NCI-H345 treated with DMSO at 0.1 percent for 48 hours (cell line): ENCODE measurements around the gene ZNF154.

ENCODE experiments used
- DNase-seq: peaks from one replicate; lab custom pipeline; 2025; ENCODE audit not compliant: unreplicated experiment; lab: John Stamatoyannopoulos, UW

ZNF154 gene

DNA sequence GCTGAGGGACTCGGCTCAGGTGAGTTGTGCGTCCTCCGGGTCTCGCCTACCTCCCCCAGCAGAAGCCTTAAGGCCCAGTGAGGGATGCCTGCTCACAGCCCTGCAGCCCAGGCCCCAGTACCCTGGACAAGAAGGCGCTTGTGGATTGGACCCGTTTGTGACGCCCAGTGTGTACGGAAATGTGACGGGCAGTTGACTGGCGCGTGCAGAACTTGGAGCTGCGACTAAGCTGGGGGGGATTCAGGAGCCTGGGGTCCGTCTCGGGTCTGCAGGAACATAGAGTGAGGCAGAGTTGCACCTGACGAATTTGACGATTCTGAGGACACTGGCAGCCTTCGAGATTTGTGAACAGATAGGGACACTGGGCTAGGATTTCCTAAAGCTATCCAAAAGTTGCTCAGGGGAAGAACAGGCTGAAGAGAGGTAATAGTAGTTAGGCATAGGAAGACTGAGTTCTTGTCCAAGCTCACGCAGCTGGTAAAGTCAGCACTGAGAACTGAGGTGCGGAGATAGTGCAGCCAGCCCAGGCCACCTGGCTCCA lies 26.7 kb downstream of the ZNF154 start:
- no peak for DNase-seq

DNA sequence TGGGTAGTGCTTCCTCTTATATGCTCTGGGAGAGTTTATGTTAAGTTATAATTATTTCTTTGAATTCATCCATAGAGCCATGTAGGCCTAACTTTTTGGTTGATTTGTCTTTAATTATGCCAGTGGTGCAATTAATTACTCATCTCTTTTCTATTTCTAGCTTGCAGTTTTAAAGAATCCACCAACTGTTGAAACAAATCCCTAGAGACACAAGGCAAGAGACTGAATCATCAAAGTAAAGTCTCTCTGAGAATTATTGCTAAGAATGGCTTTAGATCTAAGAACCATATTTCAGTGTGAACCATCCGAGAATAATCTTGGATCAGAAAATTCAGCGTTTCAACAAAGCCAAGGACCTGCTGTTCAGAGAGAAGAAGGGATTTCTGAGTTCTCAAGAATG lies 33.1 kb downstream of the ZNF154 start:
- no peak for DNase-seq

DNA sequence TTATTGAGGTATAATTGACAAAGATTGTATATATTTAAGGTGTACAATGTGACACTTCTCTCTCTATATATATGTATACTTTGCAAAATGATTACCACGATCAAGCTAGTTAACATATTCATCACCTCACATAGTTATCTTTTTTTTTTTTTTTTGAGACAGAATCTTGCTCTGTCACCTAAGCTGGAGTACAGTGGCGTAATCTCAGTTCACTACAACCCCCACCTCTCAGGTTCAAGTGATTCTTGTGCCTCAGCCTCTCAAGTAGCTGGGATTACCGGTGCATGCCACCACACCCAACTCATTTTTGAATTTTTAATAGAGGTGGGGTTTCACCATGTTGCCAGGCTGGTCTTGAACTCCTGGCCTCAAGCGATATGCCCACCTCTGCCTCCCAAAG lies 36.5 kb downstream of the ZNF154 start:
- DNase-seq: no peak

DNA sequence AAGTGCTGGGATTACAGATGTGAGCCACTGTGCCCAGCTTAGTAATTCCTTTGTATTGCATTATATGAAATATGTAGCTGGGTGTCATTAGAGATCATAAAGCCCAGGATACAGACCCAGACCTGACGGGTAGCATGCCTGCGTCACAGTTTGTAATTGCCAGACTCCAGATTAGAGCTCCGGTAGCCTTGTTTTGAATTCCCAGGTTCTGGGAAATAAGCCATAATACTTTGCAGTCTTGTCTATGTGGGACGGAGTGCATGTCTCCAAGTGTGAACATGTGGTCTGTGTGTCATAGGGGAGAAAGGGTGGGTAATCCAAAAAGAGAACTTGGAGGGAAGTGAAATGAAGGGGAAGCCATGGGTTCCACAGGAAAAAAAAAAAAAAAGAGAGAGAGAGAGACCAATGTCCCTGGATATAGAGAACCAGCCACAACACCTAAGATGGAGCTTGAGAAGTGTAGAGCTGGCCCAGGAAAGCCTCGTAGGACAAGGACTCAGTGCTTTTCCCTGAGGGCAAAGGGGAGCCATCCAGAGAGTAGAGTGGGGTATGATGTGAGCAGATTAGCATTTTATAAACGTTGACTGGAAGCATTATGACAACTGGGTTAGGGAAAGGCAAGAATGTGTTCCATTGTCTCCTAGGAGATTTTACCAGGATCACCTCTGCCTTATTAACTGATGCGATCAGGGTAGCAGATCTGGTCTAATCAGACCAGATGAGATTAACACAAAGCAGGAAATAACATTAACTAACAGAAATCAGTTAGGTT lies 37.7 kb downstream of the ZNF154 start:
- DNase-seq: no peak

DNA sequence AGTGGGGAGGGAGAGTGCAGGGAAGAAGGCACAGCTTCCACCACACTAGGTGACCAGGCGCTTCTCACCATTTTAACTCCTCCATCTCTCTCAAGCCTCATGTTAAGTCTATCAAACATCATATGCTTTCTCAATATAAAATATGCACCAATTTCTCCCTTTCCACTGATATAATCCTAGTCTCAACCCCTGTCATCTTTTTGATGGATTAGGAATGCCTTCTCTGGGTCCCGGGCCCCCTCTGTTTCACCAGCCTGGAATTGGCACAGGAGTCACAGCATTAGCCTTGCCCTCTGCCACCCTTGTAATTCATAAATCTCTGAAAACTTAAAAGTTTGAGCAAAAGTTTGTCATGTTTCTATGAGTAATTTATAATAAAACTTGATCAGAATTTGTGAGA lies 40.4 kb downstream of the ZNF154 start, which contains the start of gene ZSCAN4:
Gene ZSCAN4 (plus strand): TSS at position 301 of the 400 bp plus-strand sequence. CDS start 7,211 bp downstream, outside the sequence.
- no peak for DNase-seq

DNA sequence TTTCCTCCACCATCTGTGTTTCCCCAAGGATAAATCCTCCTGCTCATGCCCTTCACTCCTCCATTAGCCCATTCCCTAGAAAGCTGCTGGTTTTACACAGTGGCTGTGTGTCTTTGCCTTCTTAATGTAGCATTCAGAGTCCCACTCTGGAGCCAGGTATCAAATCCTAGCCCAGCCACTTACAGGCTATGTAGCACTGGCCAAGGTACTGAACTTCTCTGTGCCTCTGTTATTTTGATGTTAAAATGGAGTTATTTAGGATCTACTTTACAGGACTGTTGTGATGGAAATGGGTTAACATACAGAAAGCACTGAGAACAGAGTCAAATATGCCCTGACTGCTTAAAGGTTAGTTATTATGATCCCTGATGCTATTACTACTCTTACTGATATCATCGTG lies 41.8 kb downstream of the ZNF154 start:
- no peak for DNase-seq

DNA sequence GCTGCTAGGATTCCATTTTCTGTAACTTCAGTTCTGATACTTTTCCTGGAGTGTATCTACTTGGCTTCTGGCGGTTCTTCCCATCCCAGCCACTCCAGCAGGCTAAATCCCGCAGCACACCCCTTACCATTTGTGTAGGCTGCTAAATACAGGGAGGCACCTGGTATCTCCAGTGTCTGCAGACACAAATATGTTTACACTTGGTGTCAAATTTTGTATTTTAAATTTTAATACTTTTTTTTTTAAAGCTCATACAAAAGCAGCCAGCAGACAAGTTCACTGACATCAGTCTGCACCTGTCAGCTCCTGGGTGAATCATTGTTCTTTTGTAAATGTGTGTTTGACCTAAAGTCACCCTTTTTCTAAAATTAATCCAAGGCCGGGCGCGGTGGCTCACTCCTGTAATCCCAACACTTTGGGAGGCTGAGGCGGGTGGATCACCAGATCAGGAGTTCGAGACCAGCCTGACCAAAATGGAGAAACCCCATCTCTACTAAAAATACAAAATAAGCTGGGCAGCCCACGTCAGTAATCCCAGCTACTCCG lies 43.7 kb downstream of the ZNF154 start:
- no peak for DNase-seq

DNA sequence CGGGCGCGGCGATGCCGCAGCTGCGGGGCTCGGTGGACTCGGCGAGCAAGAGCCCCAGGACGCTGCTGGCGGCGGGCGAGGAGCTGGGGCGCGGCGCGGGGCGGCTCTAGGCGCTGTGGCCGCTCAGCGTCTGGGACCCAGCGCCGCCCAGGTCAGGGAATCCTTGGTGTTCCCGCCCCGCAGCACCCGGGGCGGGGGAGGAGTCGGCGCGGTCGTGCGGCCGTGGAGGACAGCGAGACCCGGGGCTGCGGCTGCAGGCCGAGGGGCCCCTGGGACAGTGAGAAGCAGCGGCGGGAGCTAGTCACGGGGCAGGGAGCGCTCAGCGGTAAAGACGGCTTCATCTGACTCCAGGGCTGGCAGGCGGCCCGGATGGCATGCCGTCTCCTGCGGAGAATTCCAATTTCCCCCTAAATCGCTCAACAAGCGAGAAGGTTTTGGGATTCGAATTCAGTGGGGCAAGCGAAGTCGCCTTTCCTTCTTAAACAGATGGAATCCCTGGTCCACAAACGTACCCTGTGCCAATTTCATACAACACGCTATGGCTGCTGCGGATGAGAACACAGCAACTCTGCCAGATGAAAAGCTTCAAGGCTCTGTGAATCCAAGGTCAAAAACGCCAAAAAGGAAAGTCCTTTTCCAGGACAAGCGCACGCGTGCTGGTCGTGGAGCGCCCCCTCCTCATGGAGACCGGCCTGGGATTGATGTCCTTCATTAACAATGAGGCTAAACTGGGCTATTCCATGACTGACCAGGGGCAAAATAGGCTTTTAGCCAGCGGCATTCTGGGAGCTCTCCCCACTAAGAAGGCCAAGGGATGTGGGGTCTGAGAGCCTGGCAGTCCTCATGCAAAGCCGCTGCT lies 44.5 kb downstream of the ZNF154 start:
- DNase-seq: no peak

DNA sequence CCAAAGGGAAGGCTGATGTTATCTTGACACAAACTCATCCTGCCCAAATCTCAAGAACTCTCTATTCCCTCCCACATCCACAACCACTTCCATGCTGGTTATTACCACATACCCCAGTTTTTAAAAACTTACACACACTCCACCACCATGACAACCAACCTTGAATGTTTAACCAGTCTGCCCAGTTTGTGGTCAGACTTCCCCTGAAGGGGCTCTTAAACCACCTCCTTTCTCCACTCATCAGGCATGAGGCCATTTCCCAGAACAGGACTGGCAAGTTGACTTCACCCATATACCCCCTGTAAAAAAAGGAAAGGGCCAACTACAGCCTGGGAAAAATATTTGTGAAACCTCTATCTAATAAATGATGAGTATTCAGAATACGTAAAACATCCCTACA lies 52.7 kb downstream of the ZNF154 start:
- DNase-seq: no peak

DNA sequence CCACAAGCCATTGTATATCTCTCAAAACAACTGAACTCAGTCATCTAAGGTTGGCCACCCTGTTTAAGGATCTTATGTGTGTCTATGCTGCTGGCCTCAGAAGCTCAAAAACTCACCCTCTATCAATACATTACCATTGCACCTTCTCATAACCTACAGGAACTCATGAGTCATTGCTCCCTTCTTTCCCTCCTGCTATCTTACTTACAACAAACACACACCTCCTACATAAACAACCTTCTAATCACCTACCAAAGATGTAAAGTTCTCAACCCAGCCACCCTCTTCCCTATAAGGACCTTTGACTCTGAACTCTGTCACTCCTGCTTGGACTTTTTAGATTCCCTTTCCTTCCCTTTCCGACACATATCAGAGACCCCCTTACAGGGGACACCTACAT lies 53.6 kb downstream of the ZNF154 start:
- no peak for DNase-seq

DNA sequence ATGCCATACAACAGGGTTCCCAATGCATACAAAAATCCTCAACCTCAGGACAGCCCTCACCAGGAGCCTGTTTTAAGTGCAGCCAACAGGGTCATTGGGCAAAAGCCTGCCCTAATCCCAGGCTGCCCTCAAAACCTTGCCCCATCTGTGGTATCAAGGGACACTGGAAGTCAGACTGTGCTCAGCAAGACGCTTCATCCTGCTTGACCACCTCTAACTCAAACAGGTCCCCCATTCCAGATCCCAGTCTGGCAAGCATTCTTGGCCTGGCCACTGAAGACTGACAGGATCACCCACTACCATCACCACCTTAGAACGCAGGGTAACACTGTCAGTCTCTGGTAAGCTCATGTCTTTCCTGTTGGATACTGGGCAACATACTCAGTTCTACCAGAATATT lies 55.3 kb downstream of the ZNF154 start:
- DNase-seq: no peak

DNA sequence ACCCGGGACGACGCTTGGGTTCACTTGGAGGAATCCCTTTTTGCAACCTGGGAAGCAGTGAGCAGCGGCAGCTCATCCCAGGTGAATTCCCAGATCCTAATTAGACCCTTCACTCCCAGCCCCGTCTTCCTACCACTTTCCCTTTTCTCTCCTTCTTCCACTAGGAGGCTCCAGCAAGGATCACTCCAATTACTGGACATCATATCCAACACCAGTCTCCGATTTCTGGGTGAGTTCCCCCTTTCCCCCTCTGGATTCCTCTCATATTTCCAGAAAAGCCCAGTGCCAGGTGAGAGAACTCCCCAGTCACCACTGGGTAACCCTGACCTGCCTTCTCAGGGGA lies 57.4 kb downstream of the ZNF154 start:
- no peak for DNase-seq

DNA sequence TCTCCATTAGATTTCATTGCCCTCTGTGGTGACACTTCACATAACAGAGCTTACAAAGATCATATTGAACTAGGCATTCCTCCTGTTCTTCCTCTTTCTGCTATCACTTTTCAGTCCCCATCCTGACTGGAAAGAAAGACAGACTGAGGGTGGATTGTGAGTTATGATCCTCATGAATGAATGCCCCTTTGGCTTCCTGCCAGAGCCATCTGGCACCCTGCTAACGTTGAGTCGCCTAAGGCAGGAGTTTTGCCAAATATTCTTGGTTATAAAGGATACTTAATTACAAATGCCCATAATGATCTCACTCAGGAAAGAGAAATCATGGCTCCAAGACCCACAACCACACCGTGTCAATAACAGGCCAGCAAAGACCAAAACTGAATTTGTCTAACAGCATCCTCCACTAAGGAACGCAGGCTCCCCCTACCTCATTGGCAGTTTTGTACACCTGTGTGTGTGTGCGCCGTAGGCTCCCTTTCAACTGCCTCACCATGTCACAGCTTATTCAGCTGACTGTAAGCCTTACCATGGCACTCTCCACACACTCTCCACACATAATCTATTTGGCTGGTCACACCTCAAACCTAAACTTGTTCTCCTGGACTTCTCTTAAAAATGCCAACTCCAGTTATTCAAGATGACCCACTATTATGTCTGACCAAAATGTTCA lies 60.5 kb downstream of the ZNF154 start:
- no peak for DNase-seq
